ENCODE results near the gene ATP8A2.

The ATP8A2 gene

GRCh38 chr13:25365720-25366235, 6.0 kb upstream of the ATP8A2 start:
- no peaks in the 10 kb centered on the region for H3K36me3 ChIP-seq (ENCODE audit: control insufficient read depth, insufficient read depth, low read length)
- H3K27me3 ChIP-seq (ENCODE audit: control insufficient read depth, insufficient read depth, low read length) = no peaks in the 10 kb centered on the region
- H3K4me1 ChIP-seq (ENCODE audit: control insufficient read depth, insufficient read depth, low read length) = no peaks in the 10 kb centered on the region
- no peak overlapping the region for H3K27ac ChIP-seq (ENCODE audit: low read depth, low read length)
- H3K4me3 ChIP-seq (ENCODE audit: low read length) = no peak overlapping the region
- no peak overlapping the region for H3K9ac ChIP-seq (ENCODE audit: low read length)

GRCh38 chr13:25371158-25371874, 458 bp upstream of the ATP8A2 start:
- H3K9ac ChIP-seq (ENCODE audit: low read length) = no peak overlapping the region
- H3K27me3 ChIP-seq (ENCODE audit: control insufficient read depth, insufficient read depth, low read length) = peaks cover 8% of the 10 kb centered on the region
- H3K27ac ChIP-seq (ENCODE audit: low read depth, low read length) = no peak overlapping the region
- H3K4me3 ChIP-seq (ENCODE audit: low read length) = no peak overlapping the region
- no peaks in the 10 kb centered on the region for H3K36me3 ChIP-seq (ENCODE audit: control insufficient read depth, insufficient read depth, low read length)
- H3K4me1 ChIP-seq (ENCODE audit: control insufficient read depth, insufficient read depth, low read length) = no peaks in the 10 kb centered on the region

GRCh38 chr13:25372284-25373081, 709 bp downstream of the ATP8A2 start:
- H3K27ac ChIP-seq (ENCODE audit: low read depth, low read length) = no peak overlapping the region
- H3K4me3 ChIP-seq (ENCODE audit: low read length) = no peak overlapping the region
- no peaks in the 10 kb centered on the region for H3K4me1 ChIP-seq (ENCODE audit: control insufficient read depth, insufficient read depth, low read length)
- no peak overlapping the region for H3K9ac ChIP-seq (ENCODE audit: low read length)
- H3K27me3 ChIP-seq (ENCODE audit: control insufficient read depth, insufficient read depth, low read length) = peaks cover 8% of the 10 kb centered on the region
- no peaks in the 10 kb centered on the region for H3K36me3 ChIP-seq (ENCODE audit: control insufficient read depth, insufficient read depth, low read length)

- no peak overlapping the region for H3K27ac ChIP-seq (ENCODE audit: low read depth, low read length)
- H3K27me3 ChIP-seq (ENCODE audit: control insufficient read depth, insufficient read depth, low read length) = peaks cover 8% of the 10 kb centered on the region
- no peak overlapping the region for H3K4me3 ChIP-seq (ENCODE audit: low read length)
Measured at GRCh38 chr13:25375727-25376358, 4.1 kb downstream of the ATP8A2 start.

DNA sequence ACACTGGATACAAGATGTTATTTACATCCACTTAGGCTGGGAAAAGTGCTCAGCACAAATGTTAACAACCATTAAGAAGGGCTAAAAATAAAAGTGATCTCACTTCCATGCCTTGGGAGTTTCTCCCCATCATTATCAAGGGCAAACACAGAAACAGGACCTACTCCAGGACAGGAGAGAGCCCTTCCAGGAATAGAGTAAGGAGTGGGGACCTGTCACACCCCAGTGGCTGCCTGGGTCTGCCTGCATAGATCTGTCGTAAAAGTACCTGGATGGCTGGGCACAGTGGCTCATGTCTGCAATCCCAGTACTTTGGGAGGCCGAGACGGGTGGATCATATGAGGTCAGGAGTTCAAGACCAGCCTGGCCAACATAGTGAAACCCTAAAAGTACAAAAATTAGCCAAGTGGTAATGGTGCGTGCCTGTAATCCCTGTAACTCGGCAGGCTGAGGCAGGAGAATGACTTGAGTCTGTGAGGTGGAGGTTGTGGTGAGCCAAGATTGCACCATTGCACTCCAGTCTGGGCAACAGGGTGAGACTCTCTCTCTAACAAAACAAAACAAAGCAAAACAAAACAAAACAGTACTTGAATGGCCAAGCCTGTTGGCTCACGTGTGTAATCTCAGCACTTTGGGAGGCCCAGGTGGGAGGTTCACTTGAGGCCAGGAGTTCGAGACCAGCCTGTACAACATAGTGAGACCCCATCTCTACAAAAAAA, 5.6 kb downstream of the ATP8A2 start:
- Histone ChIP-seq H3K36me3 (ENCODE audit: control insufficient read depth, insufficient read depth, low read length) (no peaks in the 10 kb centered on the region), H3K4me1 (ENCODE audit: control insufficient read depth, insufficient read depth, low read length) (no peaks in the 10 kb centered on the region), H3K4me3 (ENCODE audit: low read length) (no peak overlapping the region), H3K9ac (ENCODE audit: low read length) (no peak overlapping the region), H3K27ac (ENCODE audit: low read depth, low read length) (no peak overlapping the region), H3K27me3 (ENCODE audit: control insufficient read depth, insufficient read depth, low read length) (peaks cover 3% of the 10 kb centered on the region)

More at GRCh38 chr13:25375727-25376358, 4.1 kb downstream of the ATP8A2 start:
- H3K36me3 ChIP-seq (ENCODE audit: control insufficient read depth, insufficient read depth, low read length) = no peaks in the 10 kb centered on the region
- H3K4me1 ChIP-seq (ENCODE audit: control insufficient read depth, insufficient read depth, low read length) = no peaks in the 10 kb centered on the region
- no peak overlapping the region for H3K9ac ChIP-seq (ENCODE audit: low read length)

- no peaks in the 10 kb centered on the region for H3K36me3 ChIP-seq (ENCODE audit: control insufficient read depth, insufficient read depth, low read length)
- H3K9ac ChIP-seq (ENCODE audit: low read length) = no peak overlapping the region
- no peak overlapping the region for H3K27ac ChIP-seq (ENCODE audit: low read depth, low read length)
- no peak overlapping the region for H3K4me3 ChIP-seq (ENCODE audit: low read length)
- no peaks in the 10 kb centered on the region for H3K4me1 ChIP-seq (ENCODE audit: control insufficient read depth, insufficient read depth, low read length)
- no peaks in the 10 kb centered on the region for H3K27me3 ChIP-seq (ENCODE audit: control insufficient read depth, insufficient read depth, low read length)
Measured at GRCh38 chr13:25378528-25378927, 6.8 kb downstream of the ATP8A2 start.

DNA sequence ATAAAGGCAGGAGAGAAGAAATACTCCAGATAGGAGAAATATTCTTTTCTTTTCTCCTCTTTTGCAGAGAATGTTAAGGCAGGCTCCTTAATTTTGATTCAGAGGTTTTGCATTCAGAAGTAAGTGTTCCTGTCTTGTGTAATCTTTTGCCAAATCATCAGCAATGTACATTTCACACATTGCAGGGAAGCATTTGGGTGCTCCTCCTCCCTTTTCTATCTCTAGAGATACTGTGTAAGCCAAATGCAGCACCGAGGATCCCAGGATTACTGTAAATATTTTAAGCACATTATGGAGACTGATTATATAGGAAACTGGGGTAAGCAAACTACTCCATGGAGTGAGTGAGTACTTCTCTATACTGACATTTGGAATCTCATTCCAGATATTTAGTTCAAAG, 7.2 kb downstream of the ATP8A2 start:
- no peak overlapping the region for H3K27ac ChIP-seq (ENCODE audit: low read depth, low read length)
- H3K27me3 ChIP-seq (ENCODE audit: control insufficient read depth, insufficient read depth, low read length) = no peaks in the 10 kb centered on the region
- H3K4me3 ChIP-seq (ENCODE audit: low read length) = no peak overlapping the region
- H3K36me3 ChIP-seq (ENCODE audit: control insufficient read depth, insufficient read depth, low read length) = no peaks in the 10 kb centered on the region
- no peaks in the 10 kb centered on the region for H3K4me1 ChIP-seq (ENCODE audit: control insufficient read depth, insufficient read depth, low read length)
- H3K9ac ChIP-seq (ENCODE audit: low read length) = no peak overlapping the region

GRCh38 chr13:25380082-25380481, 8.3 kb downstream of the ATP8A2 start:
- Histone ChIP-seq H3K4me1 (ENCODE audit: control insufficient read depth, insufficient read depth, low read length) (no peaks in the 10 kb centered on the region), H3K27me3 (ENCODE audit: control insufficient read depth, insufficient read depth, low read length) (no peaks in the 10 kb centered on the region), H3K36me3 (ENCODE audit: control insufficient read depth, insufficient read depth, low read length) (no peaks in the 10 kb centered on the region), H3K9ac (ENCODE audit: low read length) (no peak overlapping the region), H3K4me3 (ENCODE audit: low read length) (no peak overlapping the region), H3K27ac (ENCODE audit: low read depth, low read length) (no peak overlapping the region)

- no peak overlapping the region for H3K27ac ChIP-seq (ENCODE audit: low read depth, low read length)
Measured at GRCh38 chr13:25380741-25381324, 9.1 kb downstream of the ATP8A2 start.

DNA sequence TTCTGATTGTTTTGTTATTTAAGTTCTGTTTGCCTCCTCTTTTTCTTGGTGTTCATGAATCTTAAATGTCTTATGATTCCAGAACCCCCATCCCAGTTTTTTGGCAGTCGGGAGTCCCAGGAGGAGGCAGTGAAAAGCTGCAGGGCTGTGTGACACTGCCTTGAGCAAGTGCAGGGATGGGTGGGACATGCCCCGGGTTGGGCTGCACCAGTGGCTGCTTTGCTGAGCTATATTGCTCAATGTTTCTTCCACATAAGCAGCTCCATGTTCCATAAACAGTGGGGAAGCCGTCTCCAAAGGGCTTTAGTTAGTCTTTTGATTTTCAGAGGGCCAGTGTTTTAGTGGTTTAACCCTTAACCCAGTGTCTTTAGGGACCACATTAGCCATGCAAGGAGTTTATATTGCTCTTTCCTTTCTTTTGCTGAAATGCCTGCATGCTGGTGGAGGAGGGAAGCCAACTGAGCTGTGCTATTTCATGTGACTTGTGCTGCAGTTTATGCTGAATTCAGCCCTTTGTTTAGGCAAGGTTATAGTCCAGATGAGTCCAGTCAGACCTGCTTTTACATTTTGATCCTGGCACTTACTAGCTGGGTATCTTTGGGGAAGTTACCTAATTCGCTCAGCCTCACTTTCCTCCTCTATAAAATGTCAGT, 13.1 kb downstream of the ATP8A2 start:
- H3K9ac ChIP-seq (ENCODE audit: low read length) = no peak overlapping the region
- no peaks in the 10 kb centered on the region for H3K27me3 ChIP-seq (ENCODE audit: control insufficient read depth, insufficient read depth, low read length)
- H3K4me3 ChIP-seq (ENCODE audit: low read length) = no peak overlapping the region
- H3K27ac ChIP-seq (ENCODE audit: low read depth, low read length) = no peak overlapping the region
- H3K36me3 ChIP-seq (ENCODE audit: control insufficient read depth, insufficient read depth, low read length) = no peaks in the 10 kb centered on the region
- no peaks in the 10 kb centered on the region for H3K4me1 ChIP-seq (ENCODE audit: control insufficient read depth, insufficient read depth, low read length)

More at GRCh38 chr13:25380741-25381324, 9.1 kb downstream of the ATP8A2 start:
- Histone ChIP-seq H3K36me3 (ENCODE audit: control insufficient read depth, insufficient read depth, low read length) (no peaks in the 10 kb centered on the region), H3K27me3 (ENCODE audit: control insufficient read depth, insufficient read depth, low read length) (no peaks in the 10 kb centered on the region), H3K9ac (ENCODE audit: low read length) (no peak overlapping the region), H3K4me3 (ENCODE audit: low read length) (no peak overlapping the region), H3K4me1 (ENCODE audit: control insufficient read depth, insufficient read depth, low read length) (no peaks in the 10 kb centered on the region)

- Histone ChIP-seq H3K9ac (ENCODE audit: low read length) (no peak overlapping the region), H3K4me3 (ENCODE audit: low read length) (no peak overlapping the region), H3K27me3 (ENCODE audit: control insufficient read depth, insufficient read depth, low read length) (no peaks in the 10 kb centered on the region), H3K4me1 (ENCODE audit: control insufficient read depth, insufficient read depth, low read length) (no peaks in the 10 kb centered on the region), H3K36me3 (ENCODE audit: control insufficient read depth, insufficient read depth, low read length) (no peaks in the 10 kb centered on the region), H3K27ac (ENCODE audit: low read depth, low read length) (no peak overlapping the region)
Measured at GRCh38 chr13:25391932-25392331, 20.2 kb downstream of the ATP8A2 start.
